Stomach (tissue), 4 donors: ENCODE data around the gene VIT.

Experiments used
- CTCF ChIP-seq, 7 experiments: fragments of 450-650 bp in 4 of 7; fragments of 200-600 bp in 3 of 7; sonication (generic) in 3 of 7; IDR thresholded peaks; one replicate each; pipeline ENCODE4 v1.5.1; 2016 to 2019; ENCODE audit warnings: antibody characterized with exemption in 7 of 7, control low read depth in 2 of 7, mild to moderate bottlenecking in 1 of 7
- EP300 ChIP-seq: sonication (generic); formaldehyde crosslinking; IDR thresholded peaks from one replicate; pipeline ENCODE4 v1.6.1; 2017; ENCODE audit warnings: antibody characterized with exemption
- POLR2A ChIP-seq, 4 donors: fragments of 450-650 bp; IDR thresholded peaks; one replicate each; pipeline ENCODE4 v1.6.1; 2016; ENCODE audit warnings: antibody characterized with exemption in 4 of 4, control low read depth in 2 of 4, mild to moderate bottlenecking in 1 of 4, moderate library complexity in 1 of 4

GRCh38 chr2:36663851-36664695 is 32.4 kb upstream of the VIT start:
- no peak for TF ChIP-seq POLR2A (IDR thresholded peaks at IDR 0.05)
- peak in 5 of 7 experiments; percentile 51 to 68 (median 60) for TF ChIP-seq CTCF (IDR thresholded peaks at IDR 0.05)
- TF ChIP-seq EP300, result no peak
